ENCODE data around the gene VCL. TPM values are rescaled to one million over a fixed set of nuclear protein-coding genes. Genes with fewer than 3 reads are reported as not detected.

Gene VCL
- total RNA-seq, 1 experiment from 2014 or later = 291 TPM

GRCh38 chr10:74107391-74107790 lies 109.5 kb downstream of the VCL start:
- Mint-ChIP-seq H3K9me3 (no peaks in the 10 kb centered on the region), H3K36me3 (ENCODE audit: insufficient read depth in 1 of 3, low read depth in 3 of 3) (peaks cover 72 to 98% (median 93%) of the 10 kb centered on the region in 3 experiments; a peak in 6 of 7 replicates), H3K27ac (peak overlapping the region in 1 of 3 experiments; percentile 62; a peak in 2 of 7 replicates), H3K27me3 (ENCODE audit: low read depth) (no peaks in the 10 kb centered on the region), H3K4me3 (no peak overlapping the region), H3K4me1 (no peaks in the 10 kb centered on the region)
- no peak overlapping the region for H3K4me2 ChIP-seq (ENCODE audit: insufficient read depth, insufficient read length, low read length)
- DNase-seq = no peak
- no peak overlapping the region for H2BK120ac ChIP-seq (ENCODE audit: low read depth, low read length, poor library complexity, severe bottlenecking)
- H3K18ac ChIP-seq (ENCODE audit: insufficient read length, low read depth, low read length) = no peak overlapping the region
- H3K9me3 ChIP-seq (ENCODE audit: control insufficient read depth, low read depth, low read length) = no peaks in the 10 kb centered on the region
- peaks cover 6% of the 10 kb centered on the region for H3K79me1 ChIP-seq (ENCODE audit: insufficient read depth, low read depth, low read length, poor library complexity, severe bottlenecking)
- no peak overlapping the region for H3T11ph ChIP-seq (ENCODE audit: low read length)
- no peaks in the 10 kb centered on the region for H4K20me1 ChIP-seq (ENCODE audit: control insufficient read depth, insufficient read depth, insufficient read length)
- H4K91ac ChIP-seq (ENCODE audit: insufficient read length, low read depth, low read length) = no peak overlapping the region
- no peak for TF ChIP-seq CTCF (conservative IDR thresholded peaks at IDR 0.05)
- H3K4ac ChIP-seq (ENCODE audit: low read depth, low read length) = no peak overlapping the region
- no peaks in the 10 kb centered on the region for H3K27me3 ChIP-seq (ENCODE audit: insufficient read depth, low read length)
- no peak overlapping the region for H2AK5ac ChIP-seq (ENCODE audit: insufficient read length, low read length)
- 0 out of 2 replicates have a peak, but pooled peaks cover 2% of the 10 kb centered on the region for H3K79me2 ChIP-seq (ENCODE audit: insufficient read depth, low read length)
- no peak overlapping the region for H3K56ac ChIP-seq (ENCODE audit: insufficient read length, low read depth, low read length)
- no peak overlapping the region for H3K14ac ChIP-seq (ENCODE audit: insufficient read depth, low read length)
- H3K23ac ChIP-seq (ENCODE audit: insufficient read length, low read depth, low read length) = no peak overlapping the region
- no peak overlapping the region for H3K9ac ChIP-seq (ENCODE audit: extremely low read depth, insufficient read length, low read length)
- H2BK15ac ChIP-seq (ENCODE audit: low read depth, low read length) = no peak overlapping the region
- no peak overlapping the region for H2AFZ ChIP-seq (ENCODE audit: low read length)
- H2BK5ac ChIP-seq (ENCODE audit: insufficient read length, low read length) = no peak overlapping the region
- no peak overlapping the region for H4K8ac ChIP-seq (replicated peaks; ENCODE audit: insufficient read length, low read depth, low read length)
- H3K23me2 ChIP-seq (ENCODE audit: insufficient read length, low read depth, low read length, poor library complexity, severe bottlenecking) = no peaks in the 10 kb centered on the region
- H3K4me1 ChIP-seq (ENCODE audit: insufficient read depth, low read length) = no peaks in the 10 kb centered on the region
- no peak overlapping the region for H4K5ac ChIP-seq (ENCODE audit: insufficient read length, low read depth, low read length)
- no CpG with 5 or more reads among the region's 4 CpGs for WGBS (ENCODE audit: extremely low coverage, insufficient read length, low lambda C conversion rate)
- H2BK12ac ChIP-seq (ENCODE audit: insufficient read length, low read depth, low read length) = no peak overlapping the region
- H2BK20ac ChIP-seq (ENCODE audit: low read depth, low read length, poor library complexity, severe bottlenecking) = no peak overlapping the region
- H3K27ac ChIP-seq (ENCODE audit: insufficient read length, low read depth, low read length) = no peak overlapping the region

All from H9 (cell line).